Fibroblast of skin of right quadriceps (primary cell): Measurements from ENCODE around the gene PPP1R2B.

ENCODE experiments used
- DNase-seq: peaks from one replicate; pipeline ENCODE4 v3.0.0-alpha.2; 2013

The PPP1R2B gene

DNA sequence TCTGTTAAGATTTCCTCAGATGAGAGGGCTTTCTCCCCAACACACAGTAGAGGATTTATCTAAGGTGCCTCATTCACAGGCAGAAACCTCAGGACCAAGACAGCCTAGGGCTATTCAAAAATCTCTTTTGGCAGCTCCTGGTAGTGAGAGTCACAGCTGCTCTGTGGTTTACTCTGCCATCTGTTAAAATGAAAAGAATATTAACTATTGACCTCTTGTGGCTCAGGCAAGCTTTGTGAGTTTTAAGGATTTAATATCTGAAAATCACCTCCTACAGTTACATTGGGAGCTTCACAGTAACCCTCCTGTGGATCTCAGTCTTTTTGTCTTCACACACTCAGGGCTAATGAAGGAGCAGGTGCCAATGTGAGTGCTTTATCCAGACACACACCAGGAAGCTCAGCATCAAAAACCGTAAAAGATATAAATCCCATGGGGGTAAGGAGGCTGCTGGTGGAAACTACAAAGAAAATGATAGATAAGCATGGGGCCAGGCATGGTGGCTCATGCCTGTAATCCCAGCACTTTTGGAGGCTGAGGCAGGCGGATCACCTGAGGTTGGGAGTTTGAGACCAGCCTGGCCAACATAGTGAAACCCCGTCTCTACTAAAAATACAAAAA lies 29.7 kb downstream of the PPP1R2B start:
- no peak for DNase-seq

DNA sequence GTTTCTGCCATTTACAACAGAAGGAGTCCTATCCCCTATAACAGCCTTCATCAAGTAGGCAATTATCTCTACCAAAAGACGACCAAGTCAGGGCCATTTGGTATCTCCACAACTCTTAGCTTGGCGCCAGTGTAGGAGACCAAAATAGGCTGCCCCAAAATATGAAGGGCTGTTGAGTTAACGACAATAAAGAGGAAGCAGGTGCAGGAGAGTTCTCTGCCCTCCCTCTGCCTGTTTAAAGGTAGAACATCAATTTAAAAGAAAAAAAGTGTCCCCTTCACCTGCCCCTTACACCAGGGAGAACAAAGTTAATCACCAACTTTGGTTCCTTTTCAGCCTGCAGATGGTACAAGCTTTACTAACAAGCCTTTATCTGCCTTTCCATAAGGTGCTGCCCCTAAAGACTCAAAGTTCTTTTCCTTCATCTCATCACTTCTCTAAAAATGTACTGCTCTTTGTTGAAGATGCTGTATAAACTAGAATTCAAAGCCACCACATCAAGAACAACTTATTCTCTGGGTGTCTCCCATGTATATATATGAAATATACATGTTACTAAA lies 33.3 kb downstream of the PPP1R2B start:
- DNase-seq, result no peak

DNA sequence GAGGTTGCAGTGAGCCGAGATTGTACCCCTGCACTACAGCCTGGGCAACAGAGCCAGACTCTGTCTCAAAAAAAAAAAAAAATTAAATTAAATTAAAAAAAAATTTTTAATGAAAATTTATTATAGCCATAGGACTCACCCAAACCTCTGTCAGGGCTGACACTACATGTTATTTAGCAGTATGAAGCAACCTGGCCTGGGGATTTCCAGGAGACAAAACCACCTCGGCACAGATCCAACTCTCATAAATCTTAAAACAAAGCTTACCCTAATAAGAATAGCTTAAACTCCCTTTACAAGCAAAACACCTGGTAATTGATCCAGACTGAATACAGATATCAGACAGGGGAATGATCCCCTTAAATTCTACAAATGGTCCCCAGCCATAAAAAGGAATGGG lies 38.4 kb downstream of the PPP1R2B start:
- DNase-seq, result no peak

DNA sequence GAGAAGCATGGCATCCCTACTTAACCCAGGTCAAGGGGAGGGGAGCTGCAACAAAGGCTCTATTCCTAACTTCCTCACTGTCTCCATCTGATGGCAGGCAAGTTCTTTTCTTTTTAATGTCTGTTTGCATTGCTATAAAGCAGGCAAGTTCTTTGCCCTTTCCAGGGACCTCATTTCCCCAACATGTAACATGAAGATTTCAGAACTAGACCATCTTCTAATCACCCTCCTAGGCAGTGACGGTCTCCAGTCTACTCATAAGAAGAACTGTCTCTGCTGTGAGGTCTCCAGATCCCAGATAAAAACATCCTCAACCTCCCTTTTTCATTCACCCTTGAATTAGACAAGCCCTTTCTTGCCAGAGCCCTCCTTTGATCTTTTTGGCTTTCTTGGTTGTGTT lies 42.1 kb downstream of the PPP1R2B start:
- DNase-seq, result no peak

DNA sequence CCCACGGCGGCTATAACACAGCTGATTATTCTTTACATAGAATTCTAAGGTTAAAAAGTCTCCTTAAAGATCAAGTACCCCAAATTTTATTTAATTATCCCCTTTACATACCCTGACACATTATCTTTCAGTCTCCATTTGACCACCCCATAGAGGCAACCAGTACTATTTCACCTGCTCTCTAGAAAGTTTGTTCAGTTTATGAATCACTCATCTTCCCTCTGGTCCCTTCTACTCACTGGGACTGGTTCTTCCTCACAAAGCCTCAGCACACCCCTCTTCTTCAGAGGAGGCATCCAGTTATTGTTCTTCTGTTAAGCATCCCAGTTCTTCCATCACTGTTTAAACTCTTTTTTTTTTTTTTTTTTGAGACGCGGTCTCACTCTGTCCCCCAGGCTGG lies 42.8 kb downstream of the PPP1R2B start:
- DNase-seq, result no peak

DNA sequence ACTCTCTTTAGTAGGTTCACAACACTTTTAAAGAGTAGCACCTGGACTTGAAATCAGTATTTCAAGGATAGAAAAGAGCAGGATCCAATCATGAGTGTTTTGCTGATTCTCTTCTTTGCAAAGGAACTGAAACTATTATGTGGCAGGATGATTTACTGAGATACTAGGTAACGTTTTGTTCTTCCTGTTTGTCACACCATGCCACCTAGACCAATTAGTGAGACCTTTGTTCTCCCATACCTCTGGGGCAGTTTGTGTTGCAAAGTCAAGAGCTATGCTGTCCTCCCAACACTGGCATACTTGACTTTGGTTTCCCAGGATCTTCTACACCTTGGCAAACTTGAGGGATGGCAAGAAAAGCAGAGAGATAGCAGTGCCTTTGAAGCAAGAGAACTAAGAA lies 43.4 kb downstream of the PPP1R2B start:
- DNase-seq, result no peak

DNA sequence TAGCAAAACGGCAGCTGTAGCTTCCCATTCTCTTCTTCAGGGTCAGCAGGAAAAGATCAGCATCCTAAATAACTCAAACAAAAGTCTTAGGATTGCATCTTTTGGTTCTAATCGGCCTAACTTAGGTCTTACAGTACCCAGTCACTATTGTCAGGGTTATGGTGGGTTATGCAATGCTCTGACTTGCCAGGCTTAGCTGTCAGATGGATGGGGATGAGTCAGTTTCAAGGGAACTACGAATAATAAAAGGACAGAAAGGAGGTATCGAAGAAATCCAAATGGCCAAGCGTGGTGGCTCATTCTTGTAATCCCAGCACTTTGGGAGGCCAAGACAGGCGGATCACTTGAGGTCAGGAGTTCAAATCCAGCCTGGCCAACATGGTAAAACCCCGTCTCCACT lies 46.5 kb downstream of the PPP1R2B start:
- no peak for DNase-seq
